GM21786 (cell line): ENCODE measurements around the gene COQ5.
"Not testable (repeated sequence)": the region's sequence is repeated elsewhere in the genome, so short reads cannot be mapped to it uniquely, and the experiment has no call there.

Source experiments
- ATAC-seq: cut with Tn5 transposase; IDR thresholded peaks from one replicate; pipeline ENCODE4 v1.9.1; 2021; ENCODE audit not compliant: unreplicated experiment

Gene COQ5

GRCh38 chr12:120529641-120530417, 871 bp upstream of the COQ5 start:
- no peak for ATAC-seq

- no peak for ATAC-seq
Observed at GRCh38 chr12:120522568-120522967, 6.4 kb downstream of the COQ5 start.

- ATAC-seq = not testable (repeated sequence)
Observed at GRCh38 chr12:120519324-120519723, 9.6 kb downstream of the COQ5 start.

- ATAC-seq = no peak
Observed at GRCh38 chr12:120515496-120515895, 13.5 kb downstream of the COQ5 start.

GRCh38 chr12:120514002-120514401, 15.0 kb downstream of the COQ5 start:
- no peak for ATAC-seq

GRCh38 chr12:120508537-120508936, 20.4 kb downstream of the COQ5 start:
- no peak for ATAC-seq

- no peak for ATAC-seq
Observed at GRCh38 chr12:120504587-120504986, 24.4 kb downstream of the COQ5 start.

GRCh38 chr12:120500581-120500980, 28.4 kb downstream of the COQ5 start:
- no peak for ATAC-seq

GRCh38 chr12:120498870-120499515, 30.0 kb downstream of the COQ5 start:
- ATAC-seq = no peak

- no peak for ATAC-seq
Observed at GRCh38 chr12:120497524-120498150, 31.3 kb downstream of the COQ5 start.

- ATAC-seq = peak; percentile 7
Observed at GRCh38 chr12:120496413-120497340, 32.3 kb downstream of the COQ5 start.

GRCh38 chr12:120495731-120496412, 33.1 kb downstream of the COQ5 start, which contains the start of gene DYNLL1:
DYNLL1 (plus strand) TSS chr12:120496113; CDS start chr12:120496422, 309 bp downstream.
- ATAC-seq = peak; percentile 91

- ATAC-seq = no peak
Observed at GRCh38 chr12:120495186-120495730, 33.7 kb downstream of the COQ5 start.

- no peak for ATAC-seq
Observed at GRCh38 chr12:120490833-120491512, 38.0 kb downstream of the COQ5 start.

GRCh38 chr12:120490325-120490724, 38.6 kb downstream of the COQ5 start:
- ATAC-seq = no peak

- no peak for ATAC-seq
Observed at GRCh38 chr12:120489018-120489417, 39.9 kb downstream of the COQ5 start.

- no peak for ATAC-seq
Observed at GRCh38 chr12:120488057-120488640, 40.8 kb downstream of the COQ5 start.

- not testable (repeated sequence) for ATAC-seq
Observed at GRCh38 chr12:120487552-120487951, 41.4 kb downstream of the COQ5 start.
